ENCODE results near the gene TPGS1. TPM values are rescaled to one million over a fixed set of nuclear protein-coding genes. Genes with fewer than 3 reads are reported as not detected.

TPGS1 gene
- total and polyA plus RNA-seq, 10 donors, result 9.8 to 24.4 (median 19.5) TPM

DNA sequence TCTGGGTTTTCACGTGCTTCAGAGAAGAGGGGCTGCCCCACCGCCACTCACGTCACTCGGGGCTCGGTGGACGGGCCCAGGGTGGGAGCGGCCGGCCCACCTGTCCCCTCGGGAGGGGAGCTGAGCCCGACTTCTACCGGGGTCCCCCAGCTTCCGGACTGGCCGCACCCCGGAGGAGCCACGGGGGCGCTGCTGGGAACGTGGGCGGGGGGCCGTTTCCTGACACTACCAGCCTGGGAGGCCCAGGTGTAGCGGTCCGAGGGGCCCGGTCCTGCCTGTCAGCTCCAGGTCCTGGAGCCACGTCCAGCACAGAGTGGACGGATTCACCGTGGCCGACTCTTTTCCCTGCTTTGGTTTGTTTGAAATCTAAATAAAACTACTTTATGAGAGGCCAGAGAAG, 34.4 kb downstream of the TPGS1 start:
- Histone ChIP-seq H3K9me3 (no peaks in the 10 kb centered on the region), H3K4me3 (no peak overlapping the region), H3K27ac (no peak overlapping the region), H3K36me3 (peaks cover 0 to 61% (median 44%) of the 10 kb centered on the region in 6 donors), H3K4me1 (peaks cover 0 to 36% (median 15%) of the 10 kb centered on the region in 6 donors), H3K27me3 (replicated peaks in 1 of 7) (peaks cover 0 to 8% (median 0%) of the 10 kb centered on the region in 7 donors)
- no peak for DNase-seq
- intact Hi-C loops (cut with DNase I; ENCODE audit: low total_unique reads), result no loop called here
- TF ChIP-seq, protein P1, sequence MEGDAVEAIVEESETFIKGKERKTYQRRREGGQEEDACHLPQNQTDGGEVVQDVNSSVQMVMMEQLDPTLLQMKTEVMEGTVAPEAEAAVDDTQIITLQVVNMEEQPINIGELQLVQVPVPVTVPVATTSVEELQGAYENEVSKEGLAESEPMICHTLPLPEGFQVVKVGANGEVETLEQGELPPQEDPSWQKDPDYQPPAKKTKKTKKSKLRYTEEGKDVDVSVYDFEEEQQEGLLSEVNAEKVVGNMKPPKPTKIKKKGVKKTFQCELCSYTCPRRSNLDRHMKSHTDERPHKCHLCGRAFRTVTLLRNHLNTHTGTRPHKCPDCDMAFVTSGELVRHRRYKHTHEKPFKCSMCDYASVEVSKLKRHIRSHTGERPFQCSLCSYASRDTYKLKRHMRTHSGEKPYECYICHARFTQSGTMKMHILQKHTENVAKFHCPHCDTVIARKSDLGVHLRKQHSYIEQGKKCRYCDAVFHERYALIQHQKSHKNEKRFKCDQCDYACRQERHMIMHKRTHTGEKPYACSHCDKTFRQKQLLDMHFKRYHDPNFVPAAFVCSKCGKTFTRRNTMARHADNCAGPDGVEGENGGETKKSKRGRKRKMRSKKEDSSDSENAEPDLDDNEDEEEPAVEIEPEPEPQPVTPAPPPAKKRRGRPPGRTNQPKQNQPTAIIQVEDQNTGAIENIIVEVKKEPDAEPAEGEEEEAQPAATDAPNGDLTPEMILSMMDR (IDR thresholded peaks at IDR 0.05 in 8 of 11, conservative IDR thresholded peaks at IDR 0.05 in 3 of 11), result no peak
- no peak for TF ChIP-seq POLR2A (IDR thresholded peaks at IDR 0.05)
- no peak for TF ChIP-seq POLR2AphosphoS5 (IDR thresholded peaks at IDR 0.05)
- 88 to 95% (median 92%) methylated on average over 15 to 26 of the region's 26 CpGs for WGBS, 5 donors

- TF ChIP-seq, protein P1 (IDR thresholded peaks at IDR 0.05 in 8 of 11, conservative IDR thresholded peaks at IDR 0.05 in 3 of 11), result no peak
- peak in 2 of 3 donors; percentile 27 to 44 for TF ChIP-seq POLR2AphosphoS5 (IDR thresholded peaks at IDR 0.05)
These were observed 35.0 kb downstream of the TPGS1 start for GRCh38 chr19:542173-542866.

GRCh38 chr19:543910-544608, 36.8 kb downstream of the TPGS1 start, which contains the start of gene GZMM:
GZMM (plus strand) TSS chr19:544053; CDS start chr19:544072, 19 bp downstream.
- Histone ChIP-seq H3K27ac (peak within 1 kb of the TSS; percentile 20 to 83 (median 50)), H3K9me3 (no peaks in the 10 kb centered on the region), H3K4me3 (peak within 1 kb of the TSS in 7 of 8 donors; percentile 14 to 63 (median 33)), H3K27me3 (replicated peaks in 1 of 7) (peaks cover 0 to 28% (median 0%) of the 10 kb centered on the region in 7 donors), H3K36me3 (peaks cover 0 to 37% (median 26%) of the 10 kb centered on the region in 6 donors), H3K4me1 (peaks cover 0 to 22% (median 8%) of the 10 kb centered on the region in 6 donors)
- 48 to 57% (median 54%) methylated on average over 21 to 31 of the region's 31 CpGs for WGBS, 5 donors
- TF ChIP-seq POLR2A (IDR thresholded peaks at IDR 0.05), result no peak
- peak; percentile 70 to 87 (median 73) for TF ChIP-seq POLR2AphosphoS5 (IDR thresholded peaks at IDR 0.05)
- intact Hi-C loops (cut with DNase I; ENCODE audit: low total_unique reads), result no loop called here
- DNase-seq, result peak; percentile 90

More at GRCh38 chr19:542173-542866, 35.0 kb downstream of the TPGS1 start:
- H3K27ac ChIP-seq, result no peak overlapping the region
- H3K36me3 ChIP-seq, result peaks cover 0 to 55% (median 39%) of the 10 kb centered on the region in 6 donors
- intact Hi-C loops (cut with DNase I; ENCODE audit: low total_unique reads), result no loop called here
- H3K4me1 ChIP-seq, result peaks cover 0 to 32% (median 11%) of the 10 kb centered on the region in 6 donors
- H3K4me3 ChIP-seq, result no peak overlapping the region
- peaks cover 0 to 14% (median 0%) of the 10 kb centered on the region in 7 donors for H3K27me3 ChIP-seq (replicated peaks in 1 of 7)
- H3K9me3 ChIP-seq, result no peaks in the 10 kb centered on the region
- 87 to 94% (median 88%) methylated on average over 16 to 34 of the region's 34 CpGs for WGBS, 5 donors
- DNase-seq, result no peak

GRCh38 chr19:547117-547516, 39.8 kb downstream of the TPGS1 start:
- DNase-seq, result no peak
- H3K4me1 ChIP-seq, result peaks cover 0 to 29% (median 6%) of the 10 kb centered on the region in 6 donors
- peaks cover 0 to 37% (median 0%) of the 10 kb centered on the region in 7 donors for H3K27me3 ChIP-seq (replicated peaks in 1 of 7)
- H3K9me3 ChIP-seq, result no peaks in the 10 kb centered on the region
- H3K27ac ChIP-seq, result no peak overlapping the region
- 87 to 92% (median 91%) methylated on average over 4 to 15 of the region's 15 CpGs for WGBS, 5 donors
- peaks cover 0 to 13% (median 7%) of the 10 kb centered on the region in 6 donors for H3K36me3 ChIP-seq
- intact Hi-C loops (cut with DNase I; ENCODE audit: low total_unique reads), result no loop called here
- TF ChIP-seq POLR2A (IDR thresholded peaks at IDR 0.05) (no peak), POLR2AphosphoS5 (IDR thresholded peaks at IDR 0.05) (no peak)
- TF ChIP-seq, protein P1 (IDR thresholded peaks at IDR 0.05 in 8 of 11, conservative IDR thresholded peaks at IDR 0.05 in 3 of 11), result no peak
- H3K4me3 ChIP-seq, result no peak overlapping the region
